Mesenchymal stem cell (in vitro differentiated cells and primary cell): Measurements from ENCODE around the gene THRAP3.
"Not testable (repeated sequence)": the region's sequence is repeated elsewhere in the genome, so short reads cannot be mapped to it uniquely, and the experiment has no call there.

Experiments
- DNase-seq: peaks from one replicate; pipeline ENCODE4 v3.0.0-alpha.2; 2013
- H2AFZ ChIP-seq: one replicate; pipeline ENCODE4 v1.6.1; 2013; ENCODE audit warnings: low read depth, mild to moderate bottlenecking, control low read depth, inconsistent platforms, low read length, moderate library complexity
- H2AK5ac ChIP-seq: 2 replicates; pipeline ENCODE4 v1.6.1; 2013; ENCODE audit warnings: low read length, moderate library complexity, mild to moderate bottlenecking, inconsistent platforms; ENCODE audit not compliant: severe bottlenecking
- H2BK120ac ChIP-seq: one replicate; pipeline ENCODE4 v1.6.1; 2013; ENCODE audit warnings: low read depth, mild to moderate bottlenecking, inconsistent platforms, low read length, moderate library complexity
- H2BK12ac ChIP-seq, 2 experiments: one replicate each; pipeline ENCODE4 v1.6.1; 2013; ENCODE audit warnings: inconsistent platforms in 2 of 2, low read length in 2 of 2, mild to moderate bottlenecking in 2 of 2, moderate library complexity in 2 of 2, control low read depth in 1 of 2
- H2BK15ac ChIP-seq: one replicate; pipeline ENCODE4 v1.6.1; 2013; ENCODE audit warnings: mild to moderate bottlenecking, low read depth, inconsistent platforms; ENCODE audit not compliant: poor library complexity, severe bottlenecking
- H2BK5ac ChIP-seq: 2 replicates; pipeline ENCODE4 v1.6.1; 2013; ENCODE audit warnings: low read depth, mild to moderate bottlenecking, low read length, control low read depth, inconsistent platforms; ENCODE audit not compliant: poor library complexity, severe bottlenecking
- H3K14ac ChIP-seq, 2 experiments: one replicate each; pipeline ENCODE4 v1.6.1; 2013; ENCODE audit warnings: inconsistent platforms in 2 of 2, low read length in 2 of 2, control low read depth in 1 of 2, mild to moderate bottlenecking in 1 of 2, moderate library complexity in 1 of 2
- H3K18ac ChIP-seq, 2 experiments: one replicate each; pipeline ENCODE4 v1.6.1; 2013; ENCODE audit warnings: inconsistent platforms in 2 of 2, low read length in 2 of 2, control low read depth in 1 of 2, low read depth in 1 of 2, mild to moderate bottlenecking in 1 of 2
- H3K23ac ChIP-seq, 2 experiments: one replicate each; pipeline ENCODE4 v1.6.1; 2013; ENCODE audit warnings: inconsistent platforms in 2 of 2, low read length in 2 of 2, mild to moderate bottlenecking in 2 of 2, moderate library complexity in 2 of 2, control low read depth in 1 of 2
- H3K27ac ChIP-seq: 2 replicates; pipeline ENCODE4 v1.5.1; 2013; ENCODE audit warnings: mild to moderate bottlenecking, moderate library complexity, low read length, control low read depth, inconsistent platforms; ENCODE audit not compliant: poor library complexity, severe bottlenecking
- H3K27me3 ChIP-seq, 2 experiments: 2 replicates each; pipeline versions ENCODE4 v1.6.1 to v1.7.0; 2013; ENCODE audit warnings: low read length in 2 of 2, mild to moderate bottlenecking in 2 of 2, moderate library complexity in 2 of 2, control low read depth in 1 of 2, inconsistent platforms in 1 of 2; ENCODE audit not compliant: control insufficient read depth in 1 of 2, insufficient read depth in 1 of 2
- H3K36me3 ChIP-seq, 2 experiments: 2 replicates each; pipeline versions ENCODE4 v1.6.1 to v1.7.0; 2013; ENCODE audit warnings: low read length in 2 of 2, control low read depth in 1 of 2, inconsistent platforms in 1 of 2, low read depth in 1 of 2, mild to moderate bottlenecking in 1 of 2; ENCODE audit not compliant: insufficient read depth in 2 of 2, control insufficient read depth in 1 of 2
- H3K4ac ChIP-seq, 2 experiments: one replicate each; pipeline ENCODE4 v1.6.1; 2013; ENCODE audit warnings: inconsistent platforms in 2 of 2, low read length in 2 of 2, mild to moderate bottlenecking in 2 of 2, moderate library complexity in 2 of 2, control low read depth in 1 of 2, low read depth in 1 of 2
- H3K4me1 ChIP-seq: 2 replicates; pipeline ENCODE4 v1.6.1; 2013; ENCODE audit warnings: low read depth, low read length, control low read depth; ENCODE audit not compliant: control insufficient read depth, insufficient read depth
- H3K4me2 ChIP-seq: 2 replicates; pipeline ENCODE4 v1.6.1; 2013; ENCODE audit warnings: low read length, mild to moderate bottlenecking, inconsistent platforms; ENCODE audit not compliant: poor library complexity, severe bottlenecking
- H3K4me3 ChIP-seq, 2 experiments: 2 replicates each; pipeline versions ENCODE4 v1.5.1 to v1.7.0; 2013; ENCODE audit warnings: low read length in 2 of 2, mild to moderate bottlenecking in 2 of 2, control low read depth in 1 of 2, low read depth in 1 of 2; ENCODE audit not compliant: insufficient read depth in 1 of 2
- H3K79me1 ChIP-seq: replicated peaks from 2 replicates; pipeline ENCODE4 v1.6.1; 2013; ENCODE audit warnings: mild to moderate bottlenecking, control low read depth, low read length, inconsistent platforms; ENCODE audit not compliant: poor library complexity, severe bottlenecking
- H3K9ac ChIP-seq: 2 replicates; pipeline ENCODE4 v1.7.0; 2013; ENCODE audit warnings: mild to moderate bottlenecking, low read length, moderate library complexity
- H3K9me3 ChIP-seq: 2 replicates; pipeline ENCODE4 v1.7.0; 2013; ENCODE audit warnings: mild to moderate bottlenecking, low read length; ENCODE audit not compliant: control insufficient read depth
- H4K8ac ChIP-seq: one replicate; pipeline ENCODE4 v1.6.1; 2013; ENCODE audit warnings: inconsistent platforms, mild to moderate bottlenecking, low read length, moderate library complexity
- H4K91ac ChIP-seq: one replicate; pipeline ENCODE4 v1.6.1; 2013; ENCODE audit warnings: mild to moderate bottlenecking, low read length, inconsistent platforms
- WGBS: methylation state at CpG from one replicate; pipeline ENCODE4 v1.1.7; 2013; ENCODE audit warnings: mixed read lengths; 5-methylcytosine and 5-hydroxymethylcytosine counted together

THRAP3 gene

DNA sequence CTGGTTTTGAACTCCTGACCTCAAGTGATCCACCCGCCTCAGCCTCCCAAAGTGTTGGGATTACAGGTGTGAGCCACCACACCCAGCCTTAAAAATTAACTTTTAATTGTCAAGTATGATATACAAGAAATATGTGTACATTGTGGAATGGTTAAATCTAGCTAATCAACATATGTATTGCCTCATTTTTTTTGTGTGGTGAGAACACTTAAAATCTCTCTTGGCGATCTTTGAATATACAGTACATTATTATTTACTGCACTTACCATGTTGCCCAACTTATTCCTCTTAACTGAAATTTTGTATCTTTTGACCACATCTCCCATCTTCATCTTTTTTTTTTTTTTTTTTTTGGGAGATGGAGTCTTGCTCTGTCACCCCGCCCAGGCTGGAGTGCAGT lies 23.3 kb downstream of the THRAP3 start:
- H3K9ac ChIP-seq = no peak overlapping the region
- H2BK12ac ChIP-seq = no peak overlapping the region
- H3K18ac ChIP-seq = no peak overlapping the region
- H3K27ac ChIP-seq = no peak overlapping the region
- no peaks in the 10 kb centered on the region for H3K9me3 ChIP-seq
- H3K4me1 ChIP-seq = peaks cover 5% of the 10 kb centered on the region
- H3K4me2 ChIP-seq = no peak overlapping the region
- peaks cover under 1 to 22% of the 10 kb centered on the region in 2 experiments for H3K36me3 ChIP-seq
- H2BK120ac ChIP-seq = no peak overlapping the region
- H4K8ac ChIP-seq = no peak overlapping the region
- no peak overlapping the region for H2AFZ ChIP-seq
- H3K4ac ChIP-seq = no peak overlapping the region
- H4K91ac ChIP-seq = no peak overlapping the region
- H3K79me1 ChIP-seq = no peaks in the 10 kb centered on the region
- no peak overlapping the region for H2AK5ac ChIP-seq
- H2BK15ac ChIP-seq = no peak overlapping the region
- H3K14ac ChIP-seq = no peak overlapping the region
- H3K27me3 ChIP-seq = no peaks in the 10 kb centered on the region
- no peak overlapping the region for H3K4me3 ChIP-seq
- H2BK5ac ChIP-seq = no peak overlapping the region
- H3K23ac ChIP-seq = no peak overlapping the region
- peak; percentile 17 for DNase-seq
- 100% methylated on average over 1 of the region's 3 CpGs for WGBS

DNA sequence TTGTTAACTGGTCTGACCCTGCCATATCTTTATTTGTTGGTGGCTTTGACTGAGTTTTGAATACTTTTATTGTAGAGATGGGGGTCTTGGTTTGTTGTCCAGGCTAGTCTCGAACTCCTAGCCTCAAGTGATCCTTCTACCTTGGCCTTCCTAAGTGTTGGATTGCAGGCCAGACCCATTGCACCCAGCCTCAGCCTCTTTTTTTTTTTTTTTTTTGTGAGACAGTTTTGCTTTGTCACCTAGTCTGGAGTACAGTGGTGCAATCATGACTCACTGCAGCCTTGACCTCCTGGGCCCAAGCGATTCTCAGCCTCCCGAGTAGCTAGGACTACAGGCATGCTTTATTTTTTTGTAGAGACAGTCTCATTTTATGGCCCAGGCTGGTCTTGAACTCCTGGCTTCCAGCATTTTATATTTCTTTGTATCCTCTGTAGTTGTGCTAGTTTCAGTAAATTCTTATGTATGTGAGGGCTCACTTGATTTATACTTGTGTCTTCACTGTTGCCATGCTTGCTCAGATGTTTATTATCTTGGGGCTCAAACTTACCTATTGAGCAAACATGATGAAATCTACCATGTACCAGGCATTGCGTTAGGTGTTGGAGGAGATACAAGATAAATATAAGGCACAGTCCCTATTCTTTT lies 24.1 kb downstream of the THRAP3 start:
- Histone ChIP-seq H3K9ac (peak overlapping the region; percentile 75), H2BK5ac (no peak overlapping the region), H2AFZ (no peak overlapping the region), H4K91ac (no peak overlapping the region), H3K27me3 (no peaks in the 10 kb centered on the region), H2BK15ac (no peak overlapping the region), H3K4me1 (peaks cover 6% of the 10 kb centered on the region), H4K8ac (no peak overlapping the region), H3K27ac (peak overlapping the region; percentile 53), H3K4me2 (no peak overlapping the region), H2BK120ac (no peak overlapping the region), H3K4me3 (no peak overlapping the region), H3K23ac (no peak overlapping the region), H3K18ac (no peak overlapping the region), H2BK12ac (no peak overlapping the region), H3K4ac (no peak overlapping the region), H3K9me3 (no peaks in the 10 kb centered on the region), H3K14ac (no peak overlapping the region), H2AK5ac (no peak overlapping the region), H3K79me1 (no peaks in the 10 kb centered on the region), H3K36me3 (peaks cover 0 to 18% of the 10 kb centered on the region in 2 experiments)
- peak; percentile 97 for DNase-seq
- WGBS = 0% methylated on average over 2 of the region's 4 CpGs

DNA sequence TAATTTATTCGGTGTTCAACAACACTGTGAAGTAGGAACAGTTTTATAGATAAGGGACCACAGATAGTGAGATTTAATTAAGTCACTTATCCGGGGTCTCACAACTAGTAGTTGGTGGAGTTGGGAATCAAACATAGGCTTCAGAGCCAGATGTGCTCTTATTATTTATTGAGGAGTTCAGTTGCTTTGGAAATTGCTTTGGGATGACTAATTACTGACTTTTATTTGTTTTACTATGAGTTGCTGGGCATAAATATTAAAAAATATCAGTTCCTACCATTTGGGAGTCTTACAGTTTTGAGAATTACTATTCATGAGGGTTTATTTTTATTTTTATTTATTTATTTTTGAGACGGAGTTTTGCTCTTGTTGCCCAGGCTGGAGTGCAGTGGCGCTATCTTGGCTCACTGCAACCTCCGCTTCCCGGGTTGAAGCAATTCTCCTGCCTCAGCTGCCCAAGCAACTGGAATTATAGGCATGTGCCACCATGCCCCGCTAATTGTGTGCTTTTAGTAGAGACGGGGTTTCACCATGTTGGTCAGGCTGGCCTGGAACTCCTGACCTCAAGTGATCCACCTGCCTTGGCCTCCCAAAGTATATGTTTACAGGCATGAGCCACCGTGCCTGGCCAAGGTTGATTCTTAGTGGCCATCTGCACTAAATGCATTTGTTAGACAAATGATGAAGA lies 27.7 kb downstream of the THRAP3 start:
- peaks cover 0 to 21% of the 10 kb centered on the region in 2 experiments for H3K36me3 ChIP-seq
- H2AFZ ChIP-seq = no peak overlapping the region
- no peak overlapping the region for H3K4ac ChIP-seq
- H3K4me2 ChIP-seq = no peak overlapping the region
- no peak overlapping the region for H2BK120ac ChIP-seq
- no peak overlapping the region for H3K14ac ChIP-seq
- peak overlapping the region; percentile 11 for H3K9ac ChIP-seq
- H4K8ac ChIP-seq = no peak overlapping the region
- H3K27ac ChIP-seq = no peak overlapping the region
- peaks cover 9% of the 10 kb centered on the region for H3K4me1 ChIP-seq
- H3K9me3 ChIP-seq = no peaks in the 10 kb centered on the region
- no peaks in the 10 kb centered on the region for H3K79me1 ChIP-seq
- no peak overlapping the region for H3K23ac ChIP-seq
- no peak overlapping the region for H3K18ac ChIP-seq
- H2BK12ac ChIP-seq = no peak overlapping the region
- no peak overlapping the region for H2BK5ac ChIP-seq
- DNase-seq = no peak
- H4K91ac ChIP-seq = no peak overlapping the region
- no peak overlapping the region for H2BK15ac ChIP-seq
- H2AK5ac ChIP-seq = no peak overlapping the region
- WGBS = 93% methylated on average over 9 of the region's 9 CpGs
- no peaks in the 10 kb centered on the region for H3K27me3 ChIP-seq
- H3K4me3 ChIP-seq = no peak overlapping the region

DNA sequence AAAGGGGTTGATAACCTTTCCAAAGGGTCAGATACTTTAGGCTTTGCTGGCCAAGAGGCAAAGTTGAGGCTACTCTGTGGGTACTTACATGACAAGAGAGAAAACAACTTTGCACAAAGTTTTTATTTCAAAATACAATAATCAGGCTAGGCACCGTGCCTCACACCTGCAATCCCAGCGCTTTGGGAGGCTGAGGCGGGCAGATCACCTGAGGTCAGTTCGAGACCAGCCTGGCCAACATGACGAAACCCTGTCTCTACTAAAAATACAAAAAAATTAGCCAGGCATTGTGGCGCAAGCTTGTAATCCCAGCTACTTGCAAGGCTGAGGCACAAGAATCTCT lies 28.2 kb downstream of the THRAP3 start:
- H2BK120ac ChIP-seq, DNase-seq, H3K9ac ChIP-seq, H2BK15ac ChIP-seq, H3K18ac ChIP-seq, H3K4me3 ChIP-seq, H3K27ac ChIP-seq, H4K91ac ChIP-seq, H2AK5ac ChIP-seq, H3K27me3 ChIP-seq, H3K4me2 ChIP-seq, H3K4ac ChIP-seq, H2AFZ ChIP-seq, H3K9me3 ChIP-seq, H3K79me1 ChIP-seq, H4K8ac ChIP-seq, H2BK12ac ChIP-seq, H3K23ac ChIP-seq, H3K14ac ChIP-seq, H2BK5ac ChIP-seq: not testable (repeated sequence)
- H3K36me3 ChIP-seq = peaks cover 0 to 21% of the 10 kb centered on the region in 2 experiments
- 96% methylated on average over 6 of the region's 6 CpGs for WGBS
- peaks cover 11% of the 10 kb centered on the region for H3K4me1 ChIP-seq
